ENCODE results near the gene TBC1D22B. TPM values are rescaled to one million over a fixed set of nuclear protein-coding genes. Genes with fewer than 3 reads are reported as not detected.

Gene TBC1D22B
- total RNA-seq, 1 experiment from 2014 or later, result 9.1 TPM

- BruUV-seq (replicated peaks), result no TSS peak
Observed at GRCh38 chr6:37317312-37318038, 59.9 kb downstream of the TBC1D22B start.

GRCh38 chr6:37319156-37319555 is 61.6 kb downstream of the TBC1D22B start:
- H3K4me3 ChIP-seq (ENCODE audit: low read length), result no peak overlapping the region
- peak overlapping the region; percentile 71 for H3K27ac ChIP-seq (ENCODE audit: low read length)
- peaks cover 12% of the 10 kb centered on the region for H3F3A ChIP-seq (ENCODE audit: low read length, unreplicated experiment)
- H3K36me3 ChIP-seq (ENCODE audit: low read depth, low read length), result peaks cover 45% of the 10 kb centered on the region
- H3K9me3 ChIP-seq (ENCODE audit: low read length), result no peaks in the 10 kb centered on the region
- H3K4me1 ChIP-seq (ENCODE audit: insufficient read depth, low read length), result peaks cover 50% of the 10 kb centered on the region
- peak overlapping the region; percentile 41; the same call in 1 of the 2 replicates for H3K4me2 ChIP-seq (ENCODE audit: low read length)
- intact Hi-C loops (cut with micrococcal nuclease), result no loop called here
- H3K27me3 ChIP-seq (ENCODE audit: low read length), result no peaks in the 10 kb centered on the region
- ChIA-PET POLR2A (ENCODE audit: unreplicated experiment) (no interaction called here), CTCF (interaction anchor here (0.6 kb wide), 1 partner anchor 284 kb away, joined by 5 read pairs; no protein-coding TSS in a partner anchor)
- H2AFZ ChIP-seq (ENCODE audit: low read length), result no peak overlapping the region
- H3K79me2 ChIP-seq (ENCODE audit: low read length), result no peaks in the 10 kb centered on the region
- no peak for ATAC-seq
- no TSS peak for BruUV-seq (replicated peaks)
- no peak overlapping the region for H3K9ac ChIP-seq (ENCODE audit: low read length)
- no peaks in the 10 kb centered on the region for H3K9me2 ChIP-seq (replicated peaks; ENCODE audit: low read length)
- TF ChIP-seq EZH2 (IDR thresholded peaks at IDR 0.05; ENCODE audit: low read length, unreplicated experiment), result no peak
- no peak for TF ChIP-seq CTCF (conservative IDR thresholded peaks at IDR 0.05; ENCODE audit: low read depth, low read length)
- TF ChIP-seq EZH2phosphoT487 (IDR thresholded peaks at IDR 0.05; ENCODE audit: borderline replicate concordance, low read length), result no peak
- DNase-seq, result no peak
- H4K20me1 ChIP-seq (ENCODE audit: low read length), result peaks cover 4% of the 10 kb centered on the region; the same call in 1 of the 2 replicates

More at GRCh38 chr6:37317312-37318038, 59.9 kb downstream of the TBC1D22B start:
- Histone ChIP-seq H3K9me3 (ENCODE audit: low read length) (no peaks in the 10 kb centered on the region), H3K9me2 (replicated peaks; ENCODE audit: low read length) (no peaks in the 10 kb centered on the region), H3K4me1 (ENCODE audit: insufficient read depth, low read length) (peaks cover 35% of the 10 kb centered on the region), H3K79me2 (ENCODE audit: low read length) (no peaks in the 10 kb centered on the region), H3K27ac (ENCODE audit: low read length) (no peak overlapping the region), H3K27me3 (ENCODE audit: low read length) (no peaks in the 10 kb centered on the region), H3K36me3 (ENCODE audit: low read depth, low read length) (peaks cover 45% of the 10 kb centered on the region), H3K4me3 (ENCODE audit: low read length) (no peak overlapping the region), H3K4me2 (ENCODE audit: low read length) (no peak overlapping the region), H3F3A (ENCODE audit: low read length, unreplicated experiment) (no peaks in the 10 kb centered on the region), H3K9ac (ENCODE audit: low read length) (no peak overlapping the region), H2AFZ (ENCODE audit: low read length) (no peak overlapping the region), H4K20me1 (ENCODE audit: low read length) (no peaks in the 10 kb centered on the region)
- CTCF ChIA-PET, result no interaction called here
- DNase-seq (no peak), ATAC-seq (no peak)
- TF ChIP-seq CTCF (conservative IDR thresholded peaks at IDR 0.05; ENCODE audit: low read depth, low read length), result no peak
- TF ChIP-seq EZH2phosphoT487 (IDR thresholded peaks at IDR 0.05; ENCODE audit: borderline replicate concordance, low read length), result no peak
- TF ChIP-seq EZH2 (IDR thresholded peaks at IDR 0.05; ENCODE audit: low read length, unreplicated experiment), result no peak
- POLR2A ChIA-PET (ENCODE audit: unreplicated experiment), result no interaction called here
- intact Hi-C loops (cut with micrococcal nuclease), result no loop called here

Data from PC-3 (cell line).